ENCODE measurements around the gene CYP11A1.
"Not testable (repeated sequence)": the region's sequence is repeated elsewhere in the genome, so short reads cannot be mapped to it uniquely, and the experiment has no call there.

CYP11A1 gene

DNA sequence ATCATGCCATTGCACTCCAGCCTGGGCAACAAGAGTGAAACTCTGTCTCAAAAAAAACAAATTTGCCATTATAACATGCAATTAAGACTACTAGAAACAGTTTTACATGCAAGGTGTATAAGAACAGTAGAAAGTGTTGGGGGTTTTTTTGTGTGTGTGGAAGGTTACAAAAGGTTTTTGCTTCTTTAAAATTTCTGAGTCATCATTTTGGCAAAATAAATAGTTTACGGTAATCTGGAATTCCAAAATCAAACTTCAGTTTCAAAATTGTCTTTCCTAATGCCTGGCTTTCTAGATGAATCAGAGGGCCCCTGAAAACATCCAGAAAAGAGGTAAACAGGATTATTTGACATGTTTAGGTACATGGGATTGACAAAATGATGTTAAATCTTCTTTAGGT is 6.6 kb downstream of the CYP11A1 start:
- H3K4me1 ChIP-seq (ENCODE audit: control insufficient read depth in 1 of 2, insufficient read depth in 2 of 2, low read length in 2 of 2); H3K36me3 ChIP-seq (ENCODE audit: control insufficient read depth in 1 of 2, insufficient read depth in 2 of 2, low read length in 2 of 2); H3K27me3 ChIP-seq (ENCODE audit: control insufficient read depth in 1 of 2, insufficient read depth in 2 of 2, low read length in 2 of 2); H3K4me3 ChIP-seq (ENCODE audit: low read depth in 1 of 2, low read length in 2 of 2); H3K27ac ChIP-seq (ENCODE audit: low read depth, low read length); H3K9me3 ChIP-seq (ENCODE audit: control insufficient read depth in 1 of 2, low read length in 2 of 2); H3K9ac ChIP-seq (ENCODE audit: low read depth in 1 of 2, low read length in 2 of 2): not testable (repeated sequence)

DNA sequence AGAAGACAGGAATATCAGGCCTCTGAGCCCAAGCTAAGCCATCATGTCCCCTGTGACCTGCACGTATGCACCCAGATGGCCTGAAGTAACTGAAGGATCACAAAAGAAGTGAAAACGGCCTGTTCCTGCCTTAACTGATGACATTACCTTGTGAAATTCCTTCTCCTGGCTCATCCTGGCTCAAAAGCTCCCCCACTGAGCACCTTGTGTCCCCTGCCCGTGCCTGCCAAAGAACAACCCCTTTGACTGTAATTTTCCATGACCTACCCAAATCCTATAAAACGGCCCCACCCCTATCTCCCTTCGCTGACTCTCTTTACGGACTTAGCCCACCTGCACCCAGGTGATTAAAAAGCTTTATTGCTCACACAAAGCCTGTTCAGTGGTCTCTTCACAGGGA is 8.1 kb downstream of the CYP11A1 start:
- not testable (repeated sequence) for H3K9ac ChIP-seq (ENCODE audit: low read depth in 1 of 2, low read length in 2 of 2); H3K9me3 ChIP-seq (ENCODE audit: control insufficient read depth in 1 of 2, low read length in 2 of 2); H3K27me3 ChIP-seq (ENCODE audit: control insufficient read depth in 1 of 2, insufficient read depth in 2 of 2, low read length in 2 of 2); H3K4me1 ChIP-seq (ENCODE audit: control insufficient read depth in 1 of 2, insufficient read depth in 2 of 2, low read length in 2 of 2); H3K4me3 ChIP-seq (ENCODE audit: low read depth in 1 of 2, low read length in 2 of 2); H3K27ac ChIP-seq (ENCODE audit: low read depth, low read length); H3K36me3 ChIP-seq (ENCODE audit: control insufficient read depth in 1 of 2, insufficient read depth in 2 of 2, low read length in 2 of 2)

DNA sequence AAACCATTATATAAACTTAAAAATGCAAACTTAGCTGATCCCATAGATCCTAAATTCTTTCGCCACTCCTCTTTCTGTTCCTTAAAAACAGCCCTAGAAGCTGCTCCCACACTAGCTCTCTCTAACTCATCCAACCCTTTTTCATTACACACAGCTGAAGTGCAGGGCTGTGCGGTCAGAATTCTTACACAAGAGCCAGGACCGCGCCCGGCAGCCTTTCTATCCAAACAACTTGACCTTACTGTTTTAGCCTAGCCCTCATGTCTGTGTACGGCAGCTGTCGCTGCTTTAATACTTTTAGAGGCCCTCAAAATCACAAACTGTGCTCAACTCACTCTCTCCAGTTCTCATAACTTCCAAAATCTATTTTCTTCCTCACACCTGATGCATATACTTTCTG is 9.9 kb downstream of the CYP11A1 start:
- not testable (repeated sequence) for H3K9me3 ChIP-seq (ENCODE audit: control insufficient read depth in 1 of 2, low read length in 2 of 2); H3K27ac ChIP-seq (ENCODE audit: low read depth, low read length); H3K36me3 ChIP-seq (ENCODE audit: control insufficient read depth in 1 of 2, insufficient read depth in 2 of 2, low read length in 2 of 2); H3K9ac ChIP-seq (ENCODE audit: low read depth in 1 of 2, low read length in 2 of 2); H3K4me3 ChIP-seq (ENCODE audit: low read depth in 1 of 2, low read length in 2 of 2); H3K4me1 ChIP-seq (ENCODE audit: control insufficient read depth in 1 of 2, insufficient read depth in 2 of 2, low read length in 2 of 2); H3K27me3 ChIP-seq (ENCODE audit: control insufficient read depth in 1 of 2, insufficient read depth in 2 of 2, low read length in 2 of 2)

DNA sequence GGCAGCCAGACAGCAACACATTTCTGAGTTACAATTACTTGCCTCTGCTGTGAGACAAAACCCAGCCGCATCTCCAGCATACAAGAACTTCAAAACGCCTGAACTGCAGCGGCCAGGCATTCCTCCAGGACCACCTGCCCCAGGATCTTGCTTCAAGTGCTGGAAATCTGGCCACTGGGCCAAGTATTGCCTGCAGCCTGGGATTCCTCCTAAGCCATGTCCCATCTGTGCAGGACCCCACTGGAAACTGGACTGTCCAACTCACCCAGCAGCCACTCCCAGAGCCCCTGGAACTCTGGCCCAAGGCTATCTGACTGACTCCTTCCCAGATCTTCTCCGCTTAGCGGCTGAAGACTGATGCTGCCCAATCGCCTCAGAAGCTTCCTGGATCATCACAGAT is 11.4 kb downstream of the CYP11A1 start:
- H3K27ac ChIP-seq (ENCODE audit: low read depth, low read length); H3K4me3 ChIP-seq (ENCODE audit: low read depth in 1 of 2, low read length in 2 of 2); H3K27me3 ChIP-seq (ENCODE audit: control insufficient read depth in 1 of 2, insufficient read depth in 2 of 2, low read length in 2 of 2); H3K9ac ChIP-seq (ENCODE audit: low read depth in 1 of 2, low read length in 2 of 2); H3K36me3 ChIP-seq (ENCODE audit: control insufficient read depth in 1 of 2, insufficient read depth in 2 of 2, low read length in 2 of 2); H3K4me1 ChIP-seq (ENCODE audit: control insufficient read depth in 1 of 2, insufficient read depth in 2 of 2, low read length in 2 of 2); H3K9me3 ChIP-seq (ENCODE audit: control insufficient read depth in 1 of 2, low read length in 2 of 2): not testable (repeated sequence)

DNA sequence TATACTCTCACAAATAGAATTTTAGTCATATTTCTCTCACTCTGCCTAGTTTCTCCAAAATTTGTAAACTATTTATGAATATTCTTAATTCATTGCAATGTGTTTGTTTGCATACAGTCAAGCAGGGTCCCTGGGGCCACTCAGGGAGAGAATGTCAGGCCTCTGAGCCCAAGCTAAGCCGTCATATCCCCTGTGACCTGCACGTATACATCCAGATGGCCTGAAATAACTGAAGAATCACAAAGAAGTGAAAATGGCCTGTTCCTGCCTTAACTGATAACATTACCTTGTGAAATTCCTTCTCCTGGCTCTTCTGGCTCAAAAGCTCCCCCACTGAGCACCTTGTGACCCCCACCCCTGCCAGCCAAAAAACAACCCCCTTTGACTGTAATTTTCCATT is 13.5 kb downstream of the CYP11A1 start:
- H3K9me3 ChIP-seq (ENCODE audit: control insufficient read depth in 1 of 2, low read length in 2 of 2); H3K27me3 ChIP-seq (ENCODE audit: control insufficient read depth in 1 of 2, insufficient read depth in 2 of 2, low read length in 2 of 2); H3K4me3 ChIP-seq (ENCODE audit: low read depth in 1 of 2, low read length in 2 of 2); H3K36me3 ChIP-seq (ENCODE audit: control insufficient read depth in 1 of 2, insufficient read depth in 2 of 2, low read length in 2 of 2); H3K27ac ChIP-seq (ENCODE audit: low read depth, low read length); H3K9ac ChIP-seq (ENCODE audit: low read depth in 1 of 2, low read length in 2 of 2); H3K4me1 ChIP-seq (ENCODE audit: control insufficient read depth in 1 of 2, insufficient read depth in 2 of 2, low read length in 2 of 2): not testable (repeated sequence)

DNA sequence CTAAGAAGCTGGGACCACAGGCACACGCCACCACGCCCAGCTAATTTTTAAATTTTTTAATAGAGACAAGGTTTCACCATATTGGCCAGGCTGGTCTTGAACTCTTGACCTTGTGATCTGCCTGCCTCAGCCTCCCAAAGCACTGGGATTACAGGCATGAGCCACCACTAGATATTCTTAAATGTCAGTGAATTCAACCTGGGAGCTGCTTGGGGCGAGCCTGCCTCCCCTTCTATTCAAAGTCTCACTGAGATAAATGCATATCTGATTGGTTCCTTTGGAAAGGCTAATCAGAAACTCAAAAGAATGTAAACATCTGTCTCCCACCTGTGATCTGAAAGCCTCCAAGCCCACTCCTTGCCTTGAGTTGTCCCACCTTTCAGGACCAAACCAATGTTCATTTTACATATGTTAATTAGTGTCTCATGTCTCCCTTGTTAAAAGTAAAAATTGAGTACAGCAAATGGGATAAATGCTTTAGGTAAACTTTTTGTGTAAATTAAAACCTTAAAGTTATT is 15.0 kb downstream of the CYP11A1 start:
- Histone ChIP-seq H3K9me3 (ENCODE audit: control insufficient read depth in 1 of 2, low read length in 2 of 2) (no peaks in the 10 kb centered on the region), H3K36me3 (ENCODE audit: control insufficient read depth in 1 of 2, insufficient read depth in 2 of 2, low read length in 2 of 2) (no peaks in the 10 kb centered on the region), H3K4me3 (ENCODE audit: low read depth in 1 of 2, low read length in 2 of 2) (no peak overlapping the region), H3K27ac (ENCODE audit: low read depth, low read length) (no peak overlapping the region), H3K27me3 (ENCODE audit: control insufficient read depth in 1 of 2, insufficient read depth in 2 of 2, low read length in 2 of 2) (no peaks in the 10 kb centered on the region), H3K9ac (ENCODE audit: low read depth in 1 of 2, low read length in 2 of 2) (no peak overlapping the region), H3K4me1 (ENCODE audit: control insufficient read depth in 1 of 2, insufficient read depth in 2 of 2, low read length in 2 of 2) (no peaks in the 10 kb centered on the region)

DNA sequence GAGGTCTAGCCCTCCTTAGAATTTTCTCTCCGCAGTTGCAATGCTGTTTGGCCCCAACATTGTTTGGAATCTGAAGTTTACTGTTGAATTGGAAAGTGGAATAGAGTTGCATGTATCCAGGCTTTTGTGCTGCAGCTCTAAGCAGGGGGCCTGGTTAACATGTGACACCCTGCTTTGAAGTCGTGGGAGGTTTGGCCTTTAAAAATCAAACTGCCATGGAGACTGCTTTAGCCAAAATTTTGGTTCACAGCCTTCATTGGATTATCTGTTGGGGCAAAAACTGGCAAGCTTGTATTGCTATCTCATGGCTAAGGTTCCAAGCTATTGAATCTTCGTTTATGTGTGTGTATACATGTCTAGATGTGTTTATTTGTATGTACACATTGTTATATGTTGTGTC is 15.8 kb downstream of the CYP11A1 start:
- Histone ChIP-seq H3K9ac (ENCODE audit: low read depth in 1 of 2, low read length in 2 of 2) (no peak overlapping the region), H3K4me1 (ENCODE audit: control insufficient read depth in 1 of 2, insufficient read depth in 2 of 2, low read length in 2 of 2) (no peaks in the 10 kb centered on the region), H3K36me3 (ENCODE audit: control insufficient read depth in 1 of 2, insufficient read depth in 2 of 2, low read length in 2 of 2) (no peaks in the 10 kb centered on the region), H3K27me3 (ENCODE audit: control insufficient read depth in 1 of 2, insufficient read depth in 2 of 2, low read length in 2 of 2) (no peaks in the 10 kb centered on the region), H3K4me3 (ENCODE audit: low read depth in 1 of 2, low read length in 2 of 2) (no peak overlapping the region), H3K27ac (ENCODE audit: low read depth, low read length) (no peak overlapping the region), H3K9me3 (ENCODE audit: control insufficient read depth in 1 of 2, low read length in 2 of 2) (no peaks in the 10 kb centered on the region)

DNA sequence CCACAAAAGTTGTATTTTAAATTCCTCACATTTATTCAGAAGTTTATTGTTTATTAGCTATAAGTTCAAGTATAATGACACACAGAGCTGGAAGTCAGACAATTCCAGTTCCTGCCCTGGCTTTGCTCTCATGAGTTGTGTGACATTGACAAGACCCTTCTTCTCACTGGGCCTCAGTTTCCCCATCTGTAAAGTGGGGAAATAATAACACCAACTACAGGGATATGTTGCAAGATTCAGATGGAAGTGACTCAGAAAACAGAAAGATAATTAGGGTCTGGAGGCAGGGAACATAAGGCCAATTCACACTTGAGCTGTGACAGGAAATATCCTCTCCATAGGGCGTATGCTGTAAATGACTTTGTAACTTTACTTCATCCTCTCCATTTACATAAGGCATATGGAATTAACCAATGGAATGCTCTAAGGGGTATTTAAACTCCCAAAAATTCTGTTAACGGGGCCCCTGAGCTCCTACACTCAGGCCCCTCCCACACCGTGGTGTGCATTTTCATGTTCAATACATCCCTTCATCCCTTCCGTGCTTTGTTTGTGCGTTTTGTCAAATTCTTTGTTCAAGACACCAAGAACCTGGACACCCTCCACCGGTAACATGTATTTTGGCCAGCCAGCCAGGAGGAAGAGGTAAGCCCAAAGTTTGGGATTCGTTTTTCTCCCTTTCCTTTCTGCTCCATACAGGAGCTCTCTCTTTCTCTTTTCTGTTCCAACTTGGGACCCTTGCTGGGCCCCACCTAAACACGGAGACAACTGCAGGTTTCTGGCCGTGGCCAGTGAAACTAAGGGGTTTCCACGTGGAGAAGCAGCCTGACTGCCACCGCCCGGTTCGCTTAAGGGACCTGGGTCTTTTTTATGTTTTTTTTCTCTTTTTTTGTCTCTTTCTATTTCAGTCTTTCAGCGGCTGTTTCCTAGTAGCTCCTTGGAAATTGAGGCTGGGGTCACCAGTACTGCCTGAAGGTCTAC is 16.9 kb downstream of the CYP11A1 start:
- Histone ChIP-seq H3K4me1 (ENCODE audit: control insufficient read depth in 1 of 2, insufficient read depth in 2 of 2, low read length in 2 of 2) (no peaks in the 10 kb centered on the region), H3K9ac (ENCODE audit: low read depth in 1 of 2, low read length in 2 of 2) (no peak overlapping the region), H3K27ac (ENCODE audit: low read depth, low read length) (no peak overlapping the region), H3K9me3 (ENCODE audit: control insufficient read depth in 1 of 2, low read length in 2 of 2) (no peaks in the 10 kb centered on the region), H3K36me3 (ENCODE audit: control insufficient read depth in 1 of 2, insufficient read depth in 2 of 2, low read length in 2 of 2) (no peaks in the 10 kb centered on the region), H3K27me3 (ENCODE audit: control insufficient read depth in 1 of 2, insufficient read depth in 2 of 2, low read length in 2 of 2) (no peaks in the 10 kb centered on the region), H3K4me3 (ENCODE audit: low read depth in 1 of 2, low read length in 2 of 2) (no peak overlapping the region)

DNA sequence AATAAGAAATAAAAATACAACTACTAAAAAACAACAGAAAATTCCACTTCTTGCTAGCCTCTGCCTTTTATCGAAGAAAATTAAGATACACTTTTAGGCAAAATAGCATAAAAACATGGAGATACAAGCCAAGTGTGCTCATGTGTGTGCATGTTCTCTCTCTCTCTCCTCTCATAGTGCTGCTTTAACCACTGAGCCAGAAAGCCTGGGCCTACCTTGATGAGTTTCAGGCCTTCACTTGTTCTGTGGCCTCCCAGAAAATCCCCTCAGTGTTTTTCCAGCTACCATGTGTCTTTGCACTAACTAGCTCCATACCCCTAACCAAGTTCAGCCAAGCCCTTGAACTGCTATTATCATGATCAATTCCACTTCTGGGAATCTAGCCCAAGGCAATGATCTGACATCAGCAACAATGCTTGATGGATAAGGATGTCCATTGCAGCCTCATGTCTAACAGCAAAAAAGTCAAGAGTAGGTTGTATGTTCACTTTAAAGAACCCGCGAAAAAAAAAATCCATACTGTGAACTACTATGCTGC is 18.1 kb downstream of the CYP11A1 start:
- Histone ChIP-seq H3K9me3 (ENCODE audit: control insufficient read depth in 1 of 2, low read length in 2 of 2) (no peaks in the 10 kb centered on the region), H3K36me3 (ENCODE audit: control insufficient read depth in 1 of 2, insufficient read depth in 2 of 2, low read length in 2 of 2) (no peaks in the 10 kb centered on the region), H3K9ac (ENCODE audit: low read depth in 1 of 2, low read length in 2 of 2) (no peak overlapping the region), H3K27ac (ENCODE audit: low read depth, low read length) (no peak overlapping the region), H3K27me3 (ENCODE audit: control insufficient read depth in 1 of 2, insufficient read depth in 2 of 2, low read length in 2 of 2) (no peaks in the 10 kb centered on the region), H3K4me3 (ENCODE audit: low read depth in 1 of 2, low read length in 2 of 2) (no peak overlapping the region), H3K4me1 (ENCODE audit: control insufficient read depth in 1 of 2, insufficient read depth in 2 of 2, low read length in 2 of 2) (no peaks in the 10 kb centered on the region)

DNA sequence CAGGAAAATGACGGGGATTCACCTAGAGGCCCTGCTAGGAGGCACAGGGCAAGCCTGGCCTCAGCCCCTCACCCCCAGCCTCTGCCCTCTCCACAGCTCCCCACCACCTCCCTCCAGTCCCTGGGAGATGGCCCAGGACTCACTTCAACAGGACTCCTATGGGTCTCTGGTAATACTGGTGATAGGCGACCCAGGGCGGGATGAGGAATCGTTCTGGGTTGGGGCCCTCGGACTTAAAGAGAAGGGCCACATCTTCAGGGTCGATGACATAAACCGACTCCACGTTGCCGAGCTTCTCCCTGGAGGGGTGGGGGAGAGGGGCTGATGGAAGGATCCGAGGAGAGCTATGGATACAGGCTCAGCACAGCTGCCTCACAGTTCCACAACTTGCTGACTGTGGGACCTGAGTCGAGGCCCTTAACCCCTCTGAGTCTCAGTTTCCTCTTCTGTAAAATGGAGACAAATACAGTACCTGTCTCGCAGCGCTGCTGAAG is 19.6 kb downstream of the CYP11A1 start:
- no peaks in the 10 kb centered on the region for H3K4me1 ChIP-seq (ENCODE audit: control insufficient read depth in 1 of 2, insufficient read depth in 2 of 2, low read length in 2 of 2)

More for the DNA sequence above, 19.6 kb downstream of the CYP11A1 start:
- H3K36me3 ChIP-seq (ENCODE audit: control insufficient read depth in 1 of 2, insufficient read depth in 2 of 2, low read length in 2 of 2) = no peaks in the 10 kb centered on the region
- no peaks in the 10 kb centered on the region for H3K9me3 ChIP-seq (ENCODE audit: control insufficient read depth in 1 of 2, low read length in 2 of 2)
- no peaks in the 10 kb centered on the region for H3K27me3 ChIP-seq (ENCODE audit: control insufficient read depth in 1 of 2, insufficient read depth in 2 of 2, low read length in 2 of 2)
- H3K4me3 ChIP-seq (ENCODE audit: low read depth in 1 of 2, low read length in 2 of 2) = no peak overlapping the region
- H3K27ac ChIP-seq (ENCODE audit: low read depth, low read length) = no peak overlapping the region
- H3K9ac ChIP-seq (ENCODE audit: low read depth in 1 of 2, low read length in 2 of 2) = no peak overlapping the region

Data from duodenal mucosa (tissue), 2 donors.